Astrocyte (in vitro differentiated cells and primary cell): ENCODE data around the gene AQP5.

Experiments used
- CTCF ChIP-seq: IDR thresholded peaks from 2 replicates; pipeline ENCODE4 v1.5.1; 2011; ENCODE audit warnings: low read depth, mild to moderate bottlenecking, inconsistent platforms, low read length, moderate library complexity; ENCODE audit not compliant: insufficient read depth
- EZH2 ChIP-seq: IDR thresholded peaks from 2 replicates; pipeline ENCODE4 v1.6.1; 2012; ENCODE audit warnings: mild to moderate bottlenecking, low read length, inconsistent platforms; ENCODE audit not compliant: insufficient read depth

GRCh38 chr12:49990273-49990672 lies 28.6 kb downstream of the AQP5 start:
- TF ChIP-seq CTCF (no peak), EZH2 (no peak)
